Nephron progenitor cell (in vitro differentiated cells): ENCODE measurements around the gene POLG2.

ENCODE experiments used
- DNase-seq: peaks from one replicate; pipeline ENCODE4 v3.0.0; 2021
- H3K27ac Mint-ChIP-seq: 2 replicates; pipeline ENCODE4 v1.8.0; 2021; ENCODE audit warnings: mild to moderate bottlenecking, moderate library complexity, mixed read lengths
- H3K27me3 Mint-ChIP-seq: 2 replicates; pipeline ENCODE4 v1.8.0; 2021; ENCODE audit warnings: mild to moderate bottlenecking, low read depth, mixed read lengths; ENCODE audit not compliant: poor library complexity
- H3K36me3 Mint-ChIP-seq: 2 replicates; pipeline ENCODE4 v1.8.0; 2021; ENCODE audit warnings: low read depth, mixed read lengths
- H3K4me1 Mint-ChIP-seq: 2 replicates; pipeline ENCODE4 v1.8.0; 2021; ENCODE audit warnings: mixed read lengths
- H3K4me3 Mint-ChIP-seq: 2 replicates; pipeline ENCODE4 v1.8.0; 2021; ENCODE audit warnings: mild to moderate bottlenecking, moderate library complexity, mixed read lengths
- H3K9me3 Mint-ChIP-seq: 2 replicates; pipeline ENCODE4 v1.8.0; 2021; ENCODE audit warnings: mild to moderate bottlenecking, moderate library complexity, mixed read lengths
- CTCF ChIP-seq: fragments of 200-600 bp; sonication (generic); IDR thresholded peaks from 2 replicates; pipeline ENCODE4 v1.5.0; 2021; ENCODE audit warnings: antibody characterized with exemption

POLG2 gene

GRCh38 chr17:64536913-64537312 lies 40.1 kb upstream of the POLG2 start:
- H3K4me1 Mint-ChIP-seq, result no peaks in the 10 kb centered on the region
- peaks cover 71% of the 10 kb centered on the region for H3K36me3 Mint-ChIP-seq

GRCh38 chr17:64535357-64535756 lies 38.5 kb upstream of the POLG2 start:
- Mint-ChIP-seq H3K9me3 (no peaks in the 10 kb centered on the region), H3K36me3 (peaks cover 80% of the 10 kb centered on the region), H3K27ac (peak overlapping the region; percentile 93), H3K4me1 (no peaks in the 10 kb centered on the region), H3K27me3 (no peaks in the 10 kb centered on the region), H3K4me3 (no peak overlapping the region)
- no peak for DNase-seq
- no peak for TF ChIP-seq CTCF

More at GRCh38 chr17:64536913-64537312, 40.1 kb upstream of the POLG2 start:
- peak overlapping the region; percentile 71 for H3K27ac Mint-ChIP-seq
- H3K9me3 Mint-ChIP-seq, result no peaks in the 10 kb centered on the region
- no peak for DNase-seq
- H3K4me3 Mint-ChIP-seq, result no peak overlapping the region
- no peak for TF ChIP-seq CTCF
- H3K27me3 Mint-ChIP-seq, result no peaks in the 10 kb centered on the region

GRCh38 chr17:64534187-64534586 lies 37.3 kb upstream of the POLG2 start:
- Mint-ChIP-seq H3K9me3 (no peaks in the 10 kb centered on the region), H3K4me1 (no peaks in the 10 kb centered on the region), H3K27ac (peak overlapping the region; percentile 88), H3K36me3 (peaks cover 84% of the 10 kb centered on the region), H3K27me3 (no peaks in the 10 kb centered on the region), H3K4me3 (no peak overlapping the region)
- TF ChIP-seq CTCF, result no peak
- DNase-seq, result no peak

- Mint-ChIP-seq H3K4me1 (no peaks in the 10 kb centered on the region), H3K9me3 (no peaks in the 10 kb centered on the region), H3K36me3 (peaks cover 84% of the 10 kb centered on the region), H3K27ac (peak overlapping the region; percentile 88), H3K4me3 (no peak overlapping the region), H3K27me3 (no peaks in the 10 kb centered on the region)
- DNase-seq, result no peak
- no peak for TF ChIP-seq CTCF
Measured at GRCh38 chr17:64533784-64534183, 36.9 kb upstream of the POLG2 start.

- H3K9me3 Mint-ChIP-seq, result no peaks in the 10 kb centered on the region
- DNase-seq, result no peak
- TF ChIP-seq CTCF, result no peak
- H3K27ac Mint-ChIP-seq, result no peak overlapping the region
- no peak overlapping the region for H3K4me3 Mint-ChIP-seq
- no peaks in the 10 kb centered on the region for H3K27me3 Mint-ChIP-seq
- H3K36me3 Mint-ChIP-seq, result peaks cover 82% of the 10 kb centered on the region
- no peaks in the 10 kb centered on the region for H3K4me1 Mint-ChIP-seq
Measured at GRCh38 chr17:64532409-64532808, 35.6 kb upstream of the POLG2 start.

- DNase-seq, result no peak
- no peak overlapping the region for H3K27ac Mint-ChIP-seq
Measured at GRCh38 chr17:64531955-64532371, 35.1 kb upstream of the POLG2 start.

More at GRCh38 chr17:64531955-64532371, 35.1 kb upstream of the POLG2 start:
- Mint-ChIP-seq H3K27me3 (no peaks in the 10 kb centered on the region), H3K4me3 (no peak overlapping the region), H3K36me3 (peaks cover 82% of the 10 kb centered on the region), H3K4me1 (no peaks in the 10 kb centered on the region), H3K9me3 (no peaks in the 10 kb centered on the region)
- TF ChIP-seq CTCF, result no peak
